IMR-90 (cell line): ENCODE results near the gene GLI1. TPM values are rescaled to one million over a fixed set of nuclear protein-coding genes. Genes with fewer than 3 reads are reported as not detected.

Experiments
- ATAC-seq: fragments of 200-7000 bp; cut with Tn5 transposase; 2 replicates; pipeline ENCODE4 v1.9.1; 2020; ENCODE audit warnings: low read depth, mild to moderate bottlenecking, moderate library complexity
- BruUV-seq: library from RNA; stranded (reverse); fragments of 400-500 nt; replicated peaks from 2 replicates; lab custom pipeline; 2021; lab: Mats Ljungman, UMichigan
- CTCF ChIA-PET: fragments of 300-600 bp; formaldehyde crosslinking; extraction: SDS; loops from one replicate; lab custom pipeline; 2021; ENCODE audit warnings: antibody characterized with exemption; lab: Yijun Ruan, JAX
- POLR2A ChIA-PET: fragments of 300-600 bp; sonication (Branson Sonifier 250); formaldehyde crosslinking; loops from one replicate; lab custom pipeline; 2022; ENCODE audit warnings: antibody characterized with exemption; ENCODE audit not compliant: unreplicated experiment; lab: Charles Lee
- DNase-seq: peaks from one replicate; pipeline ENCODE4 v3.0.0; 2013
- H2AFZ ChIP-seq: replicated peaks from 2 replicates; pipeline ENCODE3; 2013; ENCODE audit warnings: low read length, mild to moderate bottlenecking; ENCODE audit not compliant: poor library complexity
- H2AK5ac ChIP-seq: 2 replicates; pipeline ENCODE4 v1.6.1; 2013; ENCODE audit warnings: low read depth, low read length, inconsistent platforms
- H2AK9ac ChIP-seq: replicated peaks from 2 replicates; pipeline ENCODE3; 2013; ENCODE audit warnings: mild to moderate bottlenecking, low read depth, low read length, moderate library complexity; ENCODE audit not compliant: poor library complexity
- H2BK120ac ChIP-seq: 2 replicates; pipeline ENCODE4 v1.6.1; 2013; ENCODE audit warnings: low read depth, low read length, inconsistent platforms
- H2BK15ac ChIP-seq: 3 replicates; pipeline ENCODE4 v1.6.1; 2013; ENCODE audit warnings: low read depth, low read length, inconsistent platforms
- H2BK20ac ChIP-seq: 2 replicates; pipeline ENCODE4 v1.6.1; 2013; ENCODE audit warnings: low read depth, mild to moderate bottlenecking, inconsistent platforms, low read length, moderate library complexity
- H2BK5ac ChIP-seq: 2 replicates; pipeline ENCODE4 v1.6.1; 2013; ENCODE audit warnings: mild to moderate bottlenecking, low read depth, low read length, inconsistent platforms; ENCODE audit not compliant: poor library complexity, severe bottlenecking
- H3K14ac ChIP-seq: replicated peaks from 2 replicates; pipeline ENCODE4 v1.6.1; 2013; ENCODE audit warnings: low read depth, low read length, inconsistent platforms
- H3K18ac ChIP-seq: 2 replicates; pipeline ENCODE4 v1.6.1; 2013; ENCODE audit warnings: low read depth, low read length, control low read depth
- H3K23ac ChIP-seq: 2 replicates; pipeline ENCODE4 v1.6.1; 2013; ENCODE audit warnings: low read depth, low read length, inconsistent platforms
- H3K27ac ChIP-seq: 2 replicates; pipeline ENCODE4 v1.5.1; 2013; ENCODE audit warnings: mild to moderate bottlenecking, control low read depth, low read length; ENCODE audit not compliant: insufficient read depth
- H3K27me3 ChIP-seq: 2 replicates; pipeline ENCODE4 v1.6.1; 2013; ENCODE audit warnings: low read length; ENCODE audit not compliant: control insufficient read depth, insufficient read depth
- H3K36me3 ChIP-seq: 2 replicates; pipeline ENCODE4 v1.6.1; 2013; ENCODE audit warnings: low read length, mixed read lengths; ENCODE audit not compliant: control insufficient read depth, insufficient read depth
- H3K4ac ChIP-seq: 2 replicates; pipeline ENCODE4 v1.6.1; 2013; ENCODE audit warnings: low read depth, low read length, inconsistent platforms
- H3K4me1 ChIP-seq: 2 replicates; pipeline ENCODE4 v1.6.1; 2013; ENCODE audit warnings: low read length, mixed read lengths; ENCODE audit not compliant: control insufficient read depth, insufficient read depth
- H3K4me2 ChIP-seq: 2 replicates; pipeline ENCODE4 v1.6.1; 2013; ENCODE audit warnings: low read depth, mild to moderate bottlenecking, control low read depth, low read length, moderate library complexity
- H3K4me3 ChIP-seq: 2 replicates; pipeline ENCODE4 v1.5.1; 2013; ENCODE audit warnings: low read depth, mild to moderate bottlenecking, control low read depth, low read length, moderate library complexity; ENCODE audit not compliant: insufficient read depth
- H3K56ac ChIP-seq: 2 replicates; pipeline ENCODE4 v1.6.1; 2013; ENCODE audit warnings: low read length, inconsistent platforms; ENCODE audit not compliant: insufficient read depth; ENCODE audit errors: extremely low read depth
- H3K79me1 ChIP-seq, 2 experiments: 2 replicates each; pipeline ENCODE4 v1.6.1; 2013; ENCODE audit warnings: low read length in 2 of 2, inconsistent platforms in 1 of 2, low read depth in 1 of 2
- H3K9ac ChIP-seq: 2 replicates; pipeline ENCODE4 v1.6.1; 2013; ENCODE audit warnings: low read depth, low read length, control low read depth
- H3K9me1 ChIP-seq: 2 replicates; pipeline ENCODE4 v1.6.1; 2013; ENCODE audit warnings: low read length, inconsistent platforms; ENCODE audit not compliant: insufficient read depth
- H3K9me3 ChIP-seq: 2 replicates; pipeline ENCODE4 v1.6.1; 2013; ENCODE audit warnings: low read length; ENCODE audit not compliant: control insufficient read depth, insufficient read depth
- H4K20me1 ChIP-seq: 2 replicates; pipeline ENCODE4 v1.6.1; 2013; ENCODE audit warnings: low read length, inconsistent platforms; ENCODE audit not compliant: insufficient read depth
- H4K5ac ChIP-seq: 2 replicates; pipeline ENCODE4 v1.6.1; 2013; ENCODE audit warnings: mild to moderate bottlenecking, low read depth, low read length, control low read depth
- H4K8ac ChIP-seq, 2 experiments: 2 replicates each; pipeline ENCODE4 v1.6.1; 2013; ENCODE audit warnings: low read depth in 2 of 2, low read length in 2 of 2, control low read depth in 1 of 2, inconsistent platforms in 1 of 2
- H4K91ac ChIP-seq: 2 replicates; pipeline ENCODE4 v1.6.1; 2013; ENCODE audit warnings: low read depth, low read length, inconsistent platforms; ENCODE audit not compliant: insufficient read depth
- BHLHE40 ChIP-seq: fragments of 150-350 bp; IDR thresholded peaks from 2 replicates; pipeline ENCODE4 v1.6.1; 2016; ENCODE audit warnings: mild to moderate bottlenecking, low read depth, low read length
- CEBPB ChIP-seq: IDR thresholded peaks from 2 replicates; pipeline ENCODE4 v1.6.1; 2012; ENCODE audit warnings: low read depth, low read length, improper control_type of control experiment
- CHD1 ChIP-seq: IDR thresholded peaks from 2 replicates; pipeline ENCODE4 v1.6.1; 2012; ENCODE audit warnings: low read depth, low read length, improper control_type of control experiment
- CTCF ChIP-seq: conservative IDR thresholded peaks from 2 replicates; pipeline ENCODE4 v1.5.1; 2012; ENCODE audit warnings: mild to moderate bottlenecking, low read depth, low read length, improper control_type of control experiment
- ELK1 ChIP-seq: fragments of 150-350 bp; IDR thresholded peaks from 2 replicates; pipeline ENCODE4 v1.6.1; 2016; ENCODE audit warnings: low read depth, mild to moderate bottlenecking, low read length, moderate library complexity, borderline replicate concordance
- MAFK ChIP-seq: IDR thresholded peaks from 2 replicates; pipeline ENCODE4 v1.6.1; 2012; ENCODE audit warnings: low read depth, low read length, improper control_type of control experiment
- MAZ ChIP-seq: IDR thresholded peaks from 2 replicates; pipeline ENCODE4 v1.6.1; 2012; ENCODE audit warnings: low read depth, mild to moderate bottlenecking, low read length, improper control_type of control experiment, moderate library complexity, borderline replicate concordance
- MXI1 ChIP-seq: IDR thresholded peaks from 2 replicates; pipeline ENCODE4 v1.6.1; 2012; ENCODE audit warnings: low read depth, mild to moderate bottlenecking, low read length, moderate library complexity, borderline replicate concordance
- NFE2L2 ChIP-seq: fragments of 150-350 bp; IDR thresholded peaks from 2 replicates; pipeline ENCODE4 v1.6.1; 2016; ENCODE audit warnings: low read depth, mild to moderate bottlenecking, low read length
- POLR2A ChIP-seq: IDR thresholded peaks from 2 replicates; pipeline ENCODE4 v1.6.1; 2012; ENCODE audit warnings: mild to moderate bottlenecking, low read depth, low read length
- RAD21 ChIP-seq: IDR thresholded peaks from 2 replicates; pipeline ENCODE4 v1.6.1; 2012; ENCODE audit warnings: low read length, improper control_type of control experiment
- RCOR1 ChIP-seq: IDR thresholded peaks from 2 replicates; pipeline ENCODE4 v1.6.1; 2012; ENCODE audit warnings: mild to moderate bottlenecking, low read length, improper control_type of control experiment; ENCODE audit not compliant: insufficient replicate concordance
- RFX5 ChIP-seq: IDR thresholded peaks from 2 replicates; pipeline ENCODE4 v1.8.0; 2012; ENCODE audit warnings: low read depth, mild to moderate bottlenecking, low read length, moderate library complexity
- SMC3 ChIP-seq: fragments of 150-350 bp; IDR thresholded peaks from 2 replicates; pipeline ENCODE4 v1.6.1; 2016; ENCODE audit warnings: low read depth, mild to moderate bottlenecking, antibody characterized with exemption, low read length, moderate library complexity
- USF2 ChIP-seq: fragments of 150-350 bp; IDR thresholded peaks from 2 replicates; pipeline ENCODE4 v1.6.1; 2017; ENCODE audit warnings: mild to moderate bottlenecking, antibody characterized with exemption, low read length, low read depth
- WGBS, 2 experiments: methylation state at CpG; one replicate each; pipeline versions ENCODE4 v1.1.5 to v1.1.7; 2013; ENCODE audit warnings: missing lambda C conversion rate in 2 of 2; ENCODE audit not compliant: insufficient read length in 1 of 2; ENCODE audit errors: extremely low coverage in 2 of 2; 5-methylcytosine and 5-hydroxymethylcytosine counted together
- dilution Hi-C: fragments of 300-500 bp; cut with HindIII; formaldehyde crosslinking; loops from one replicate; pipeline ENCODE4 v1.14.3; 2018; ENCODE audit warnings: low sequenced_read_pairs; ENCODE audit not compliant: unreplicated experiment
- in situ Hi-C: fragments of 300-500 bp; cut with MboI; formaldehyde crosslinking; loops from 3 replicates; pipeline ENCODE4 v1.14.3; 2019; ENCODE audit warnings: low sequenced_read_pairs, inconsistent platforms, mixed read lengths
- intact Hi-C: fragments of 100-400 bp; cut with micrococcal nuclease; formaldehyde crosslinking; loops from 2 replicates; pipeline ENCODE4 v1.10.0; 2022
- polyA plus RNA-seq, 3 experiments: library from polyadenylated mRNA; depleted of rRNA; stranded (reverse); fragments of >200 nt; gene quantifications; 2 replicates each; pipeline ENCODE4 v1.2.3, GENCODE V29; 2012; ENCODE audit warnings: low replicate concordance in 1 of 3
- total RNA-seq: library from RNA; depleted of rRNA; stranded (reverse); fragments of >200 nt; gene quantifications from 2 replicates; pipeline ENCODE4 v1.2.3, GENCODE V29; 2012

The GLI1 gene
- total and polyA plus RNA-seq, 2 of the 4 experiments (the other 2 are of a cell fraction): 1.3 to 3.8 TPM

GRCh38 chr12:57460841-57461275, 1.3 kb downstream of the GLI1 start:
- TF ChIP-seq CTCF (no peak), RAD21 (no peak), SMC3 (no peak), ELK1 (no peak), NFE2L2 (no peak), USF2 (no peak), POLR2A (no peak), MAZ (no peak), RFX5 (no peak), RCOR1 (no peak), MXI1 (no peak), CHD1 (no peak), BHLHE40 (no peak), MAFK (no peak), CEBPB (no peak)
- intact Hi-C loops: loop anchor here (5.0 kb wide), 1 partner anchor 161 kb away; no protein-coding TSS in a partner anchor
- BruUV-seq: no TSS peak
- H4K91ac ChIP-seq: peak overlapping the region; percentile 41; the same call in 1 of the 2 replicates
- H3K79me1 ChIP-seq: peaks cover 0 to 6% of the 10 kb centered on the region in 2 experiments; a peak in 1 of 4 replicates
- WGBS, 2 experiments: no CpG with 5 or more reads among the region's 19 CpGs
- peaks cover 12% of the 10 kb centered on the region for H3K4me1 ChIP-seq
- H2BK120ac ChIP-seq: no peak overlapping the region
- H2AFZ ChIP-seq: peak overlapping the region; percentile 78
- no peaks in the 10 kb centered on the region for H4K20me1 ChIP-seq
- H3K27ac ChIP-seq: no peak overlapping the region
- no peaks in the 10 kb centered on the region for H3K9me3 ChIP-seq
- H3K4ac ChIP-seq: peak overlapping the region; percentile 62; the same call in 1 of the 2 replicates
- no peak overlapping the region for H2BK15ac ChIP-seq
- peak overlapping the region in 1 of 2 experiments; percentile 2; a peak in 1 of 4 replicates for H4K8ac ChIP-seq
- peak overlapping the region; percentile 56 for H3K4me3 ChIP-seq
- no peak for DNase-seq
- H3K4me2 ChIP-seq: peak overlapping the region; percentile 53
- no peak for ATAC-seq
- in situ Hi-C loops: no loop called here
- H4K5ac ChIP-seq: no peak overlapping the region
- H3K23ac ChIP-seq: peak overlapping the region; percentile 52; the same call in 1 of the 2 replicates
- H2BK20ac ChIP-seq: no peak overlapping the region
- no peak overlapping the region for H3K18ac ChIP-seq
- ChIA-PET CTCF (no interaction called here), POLR2A (no interaction called here)
- 0 out of 2 replicates have a peak overlapping the region, but pooled peaks have one; percentile 3 for H3K9ac ChIP-seq
- H3K9me1 ChIP-seq: peaks cover 3% of the 10 kb centered on the region; the same call in 1 of the 2 replicates
- peak overlapping the region; percentile 58; the same call in 1 of the 2 replicates for H3K14ac ChIP-seq
- peak overlapping the region; percentile 87 for H2AK9ac ChIP-seq
- H3K56ac ChIP-seq: peak overlapping the region; percentile 37; the same call in 1 of the 2 replicates
- H2AK5ac ChIP-seq: peak overlapping the region; percentile 20
- dilution Hi-C loops: no loop called here
- H3K27me3 ChIP-seq: no peaks in the 10 kb centered on the region
- no peaks in the 10 kb centered on the region for H3K36me3 ChIP-seq
- no peak overlapping the region for H2BK5ac ChIP-seq
